ENCODE data around the gene TGFB2.

Gene TGFB2

DNA sequence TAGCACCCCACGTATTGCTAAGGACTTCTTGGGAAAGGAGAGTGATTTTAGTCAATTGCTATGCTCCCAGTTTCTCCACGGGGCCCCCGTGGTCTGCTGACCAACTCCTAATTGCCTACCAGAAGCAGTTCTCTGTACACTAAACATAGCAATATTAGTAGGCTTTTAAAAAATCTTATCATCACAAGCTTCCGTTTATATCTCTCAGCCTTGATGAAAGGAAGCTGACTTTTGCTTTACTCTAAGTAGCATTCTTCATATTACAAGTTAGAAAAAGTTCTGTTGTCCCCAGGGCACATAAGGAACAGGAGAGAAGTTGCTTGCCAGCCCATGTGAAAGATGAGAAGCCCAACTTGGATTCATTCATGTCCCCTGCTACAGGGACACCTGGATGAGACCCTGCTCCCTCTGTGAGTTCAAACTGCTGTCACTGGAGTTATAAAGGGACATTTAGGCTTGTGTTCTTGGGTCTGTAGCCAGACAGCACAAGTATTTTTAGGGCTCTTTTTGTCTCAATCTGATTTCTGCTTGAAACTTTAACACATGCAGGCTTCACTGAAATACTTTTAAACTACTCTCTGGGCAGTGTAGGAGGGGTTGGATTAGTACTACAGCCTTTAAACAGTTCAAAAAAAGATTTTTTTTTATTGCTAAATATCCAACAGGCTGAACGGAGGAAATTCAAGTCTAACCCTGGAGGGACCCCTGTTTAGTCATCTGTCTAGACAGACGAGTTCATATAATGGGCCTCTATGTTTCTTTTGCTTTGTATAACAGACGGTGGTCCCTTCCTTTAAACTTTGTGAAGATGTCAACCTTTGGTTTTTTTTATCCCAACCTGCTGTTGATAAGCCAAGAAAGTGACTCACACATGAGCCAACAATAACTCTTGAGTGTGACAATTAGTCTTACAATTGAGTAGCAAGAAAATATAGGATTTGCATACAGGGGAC, 29.5 kb downstream of the TGFB2 start:
- Mint-ChIP-seq H3K4me1 (ENCODE audit: low read depth) (peaks cover 7% of the 10 kb centered on the region), H3K27me3 (peaks cover 60% of the 10 kb centered on the region), H3K4me3 (no peak overlapping the region), H3K36me3 (ENCODE audit: low read depth) (no peaks in the 10 kb centered on the region), H3K9me3 (no peaks in the 10 kb centered on the region), H3K27ac (no peak overlapping the region)
- intact Hi-C loops (cut with micrococcal nuclease), result no loop called here

- intact Hi-C loops (cut with micrococcal nuclease), result no loop called here
- peaks cover 66% of the 10 kb centered on the region for H3K27me3 Mint-ChIP-seq
Measured at GRCh38 chr1:218376722-218377121, 31.6 kb downstream of the TGFB2 start.

DNA sequence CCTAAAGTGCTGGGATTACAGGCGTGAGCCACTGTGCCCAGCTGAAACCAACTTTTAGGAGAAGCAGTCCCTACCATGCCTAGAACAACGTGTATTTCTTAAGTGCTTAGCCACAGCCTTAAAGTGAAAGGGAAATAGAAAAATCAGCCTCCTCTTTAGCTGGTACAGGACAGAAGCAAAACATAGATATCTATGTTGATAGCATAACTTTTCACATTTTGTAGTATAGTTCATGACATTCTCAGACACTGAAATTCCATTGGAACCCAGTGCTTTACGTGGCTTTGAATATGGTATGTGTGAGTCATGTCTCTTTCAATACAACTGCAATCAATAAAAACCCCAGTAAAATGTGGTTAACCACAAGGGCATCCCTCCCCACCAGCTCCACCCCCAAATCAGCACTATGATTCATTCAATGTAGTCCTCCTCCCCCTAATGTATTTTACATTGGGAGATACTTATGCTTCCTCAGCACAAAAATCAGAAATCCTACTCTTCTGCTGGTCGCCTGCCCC, 32.1 kb downstream of the TGFB2 start:
- Mint-ChIP-seq H3K4me3 (no peak overlapping the region), H3K9me3 (no peaks in the 10 kb centered on the region), H3K36me3 (ENCODE audit: low read depth) (no peaks in the 10 kb centered on the region), H3K27me3 (peaks cover 66% of the 10 kb centered on the region), H3K27ac (no peak overlapping the region), H3K4me1 (ENCODE audit: low read depth) (peaks cover 7% of the 10 kb centered on the region)
- intact Hi-C loops (cut with micrococcal nuclease), result no loop called here

More at GRCh38 chr1:218376722-218377121, 31.6 kb downstream of the TGFB2 start:
- no peak overlapping the region for H3K4me3 Mint-ChIP-seq
- H3K9me3 Mint-ChIP-seq, result no peaks in the 10 kb centered on the region
- peaks cover 7% of the 10 kb centered on the region for H3K4me1 Mint-ChIP-seq (ENCODE audit: low read depth)
- H3K36me3 Mint-ChIP-seq (ENCODE audit: low read depth), result no peaks in the 10 kb centered on the region
- no peak overlapping the region for H3K27ac Mint-ChIP-seq

- peaks cover 7% of the 10 kb centered on the region for H3K4me1 Mint-ChIP-seq (ENCODE audit: low read depth)
- H3K4me3 Mint-ChIP-seq, result no peak overlapping the region
- H3K9me3 Mint-ChIP-seq, result no peaks in the 10 kb centered on the region
- intact Hi-C loops (cut with micrococcal nuclease), result no loop called here
- H3K27me3 Mint-ChIP-seq, result peaks cover 65% of the 10 kb centered on the region
- no peak overlapping the region for H3K27ac Mint-ChIP-seq
- no peaks in the 10 kb centered on the region for H3K36me3 Mint-ChIP-seq (ENCODE audit: low read depth)
Measured at GRCh38 chr1:218380125-218380977, 35.2 kb downstream of the TGFB2 start.

GRCh38 chr1:218382261-218382660, 37.1 kb downstream of the TGFB2 start:
- Mint-ChIP-seq H3K27me3 (peaks cover 69% of the 10 kb centered on the region), H3K4me3 (no peak overlapping the region), H3K4me1 (ENCODE audit: low read depth) (peaks cover 5% of the 10 kb centered on the region), H3K27ac (no peak overlapping the region), H3K36me3 (ENCODE audit: low read depth) (no peaks in the 10 kb centered on the region), H3K9me3 (no peaks in the 10 kb centered on the region)
- intact Hi-C loops (cut with micrococcal nuclease), result no loop called here

DNA sequence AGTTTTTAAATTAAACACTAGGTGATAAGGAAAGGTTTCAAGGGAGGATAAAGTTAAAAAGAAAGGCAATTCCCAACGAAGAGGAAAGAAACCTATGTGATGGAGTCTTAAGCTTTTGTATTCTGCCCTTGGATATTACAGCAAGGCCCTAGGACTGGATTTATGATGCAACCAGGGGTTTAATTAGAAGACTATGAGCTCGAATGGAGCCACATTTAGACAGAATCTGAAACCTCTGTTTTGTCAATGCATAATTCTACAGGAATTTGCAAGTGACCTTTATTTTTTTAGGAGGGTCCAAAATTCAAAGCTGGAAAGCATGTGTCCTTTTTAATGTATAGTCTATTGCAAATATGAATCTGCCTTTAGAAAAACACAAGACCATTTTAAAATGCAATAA, 37.9 kb downstream of the TGFB2 start:
- Mint-ChIP-seq H3K4me1 (ENCODE audit: low read depth) (no peaks in the 10 kb centered on the region), H3K4me3 (no peak overlapping the region), H3K27ac (no peak overlapping the region), H3K27me3 (peaks cover 73% of the 10 kb centered on the region), H3K36me3 (ENCODE audit: low read depth) (no peaks in the 10 kb centered on the region), H3K9me3 (no peaks in the 10 kb centered on the region)
- intact Hi-C loops (cut with micrococcal nuclease), result no loop called here

- H3K9me3 Mint-ChIP-seq, result no peaks in the 10 kb centered on the region
- no peaks in the 10 kb centered on the region for H3K4me1 Mint-ChIP-seq (ENCODE audit: low read depth)
- H3K4me3 Mint-ChIP-seq, result no peak overlapping the region
- peaks cover 73% of the 10 kb centered on the region for H3K27me3 Mint-ChIP-seq
- no peak overlapping the region for H3K27ac Mint-ChIP-seq
- no peaks in the 10 kb centered on the region for H3K36me3 Mint-ChIP-seq (ENCODE audit: low read depth)
- intact Hi-C loops (cut with micrococcal nuclease), result no loop called here
Measured at GRCh38 chr1:218383681-218384080, 38.5 kb downstream of the TGFB2 start.

GRCh38 chr1:218384581-218384993, 39.5 kb downstream of the TGFB2 start:
- no peaks in the 10 kb centered on the region for H3K4me1 Mint-ChIP-seq (ENCODE audit: low read depth)
- no peaks in the 10 kb centered on the region for H3K36me3 Mint-ChIP-seq (ENCODE audit: low read depth)

GRCh38 chr1:218388591-218388990, 43.5 kb downstream of the TGFB2 start:
- Mint-ChIP-seq H3K4me3 (no peak overlapping the region), H3K27ac (no peak overlapping the region), H3K36me3 (ENCODE audit: low read depth) (no peaks in the 10 kb centered on the region), H3K4me1 (ENCODE audit: low read depth) (no peaks in the 10 kb centered on the region), H3K9me3 (no peaks in the 10 kb centered on the region), H3K27me3 (peaks cover 62% of the 10 kb centered on the region)
- intact Hi-C loops (cut with micrococcal nuclease), result no loop called here

More at GRCh38 chr1:218384581-218384993, 39.5 kb downstream of the TGFB2 start:
- Mint-ChIP-seq H3K9me3 (no peaks in the 10 kb centered on the region), H3K27ac (no peak overlapping the region), H3K4me3 (no peak overlapping the region), H3K27me3 (peaks cover 73% of the 10 kb centered on the region)
- intact Hi-C loops (cut with micrococcal nuclease), result no loop called here

DNA sequence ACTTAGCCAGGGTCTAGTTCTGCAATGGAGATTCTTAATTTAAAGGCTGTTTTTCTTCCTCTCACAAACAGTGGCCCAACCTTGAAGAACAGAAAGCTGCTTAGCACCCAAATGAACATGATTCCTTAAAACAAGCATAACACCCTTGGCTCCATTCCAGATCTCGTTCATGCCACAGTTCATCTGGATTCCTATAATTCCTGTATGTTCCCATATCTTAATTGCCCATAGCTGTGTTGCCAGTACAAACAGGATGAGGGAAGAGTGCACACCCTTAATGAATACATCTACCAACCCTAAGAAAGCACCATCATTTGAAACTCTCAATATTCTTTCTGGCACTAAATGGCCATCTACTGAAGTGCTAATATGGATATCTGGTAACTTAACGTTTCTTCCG, 45.5 kb downstream of the TGFB2 start:
- H3K27ac Mint-ChIP-seq, result no peak overlapping the region

DNA sequence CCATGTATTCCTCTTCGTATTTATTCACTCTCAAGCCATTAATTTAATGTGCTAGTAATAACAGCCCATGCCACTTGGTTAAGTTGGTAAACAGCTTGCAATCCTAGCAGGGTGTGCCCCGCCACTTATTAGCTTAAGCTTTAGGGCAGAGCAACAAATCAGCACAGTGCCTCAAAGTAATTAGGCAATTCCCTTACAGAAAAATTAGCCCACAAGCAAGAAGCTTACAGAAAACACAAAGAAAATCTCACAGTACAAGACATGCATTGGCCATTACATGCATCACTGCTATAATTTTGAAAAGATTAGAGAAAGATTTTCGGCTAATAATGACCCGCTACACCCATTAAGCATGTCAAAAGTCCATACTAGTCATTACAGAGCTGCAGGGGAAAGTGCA, 47.6 kb downstream of the TGFB2 start:
- no peak overlapping the region for H3K4me3 Mint-ChIP-seq
- intact Hi-C loops (cut with micrococcal nuclease), result no loop called here
- H3K9me3 Mint-ChIP-seq, result no peaks in the 10 kb centered on the region
- no peaks in the 10 kb centered on the region for H3K36me3 Mint-ChIP-seq (ENCODE audit: low read depth)
- no peak overlapping the region for H3K27ac Mint-ChIP-seq
- H3K4me1 Mint-ChIP-seq (ENCODE audit: low read depth), result no peaks in the 10 kb centered on the region
- H3K27me3 Mint-ChIP-seq, result peaks cover 41% of the 10 kb centered on the region

More for the DNA sequence above, 45.5 kb downstream of the TGFB2 start:
- intact Hi-C loops (cut with micrococcal nuclease), result no loop called here
- Mint-ChIP-seq H3K36me3 (ENCODE audit: low read depth) (no peaks in the 10 kb centered on the region), H3K9me3 (no peaks in the 10 kb centered on the region), H3K4me1 (ENCODE audit: low read depth) (no peaks in the 10 kb centered on the region), H3K27me3 (peaks cover 50% of the 10 kb centered on the region), H3K4me3 (no peak overlapping the region)

DNA sequence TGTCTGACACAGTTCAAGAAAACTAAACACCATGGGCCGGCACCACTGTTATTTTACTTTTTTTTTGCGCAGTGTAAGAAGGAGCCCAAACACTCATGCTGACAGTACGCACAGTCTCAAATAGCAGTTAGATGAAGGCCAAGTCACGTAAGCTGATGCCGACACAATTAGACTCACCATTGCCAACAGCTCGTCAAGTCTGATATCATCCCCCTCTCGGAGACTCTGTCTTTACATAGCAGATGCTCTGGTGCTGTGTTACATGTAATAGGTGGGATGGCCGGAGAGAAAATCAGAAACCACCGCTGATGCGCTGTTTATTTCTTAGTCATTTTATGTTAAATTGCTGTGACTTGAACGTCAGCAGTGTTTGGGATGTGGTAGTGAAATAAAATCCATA, 49.3 kb downstream of the TGFB2 start:
- Mint-ChIP-seq H3K4me1 (ENCODE audit: low read depth) (no peaks in the 10 kb centered on the region), H3K4me3 (no peak overlapping the region), H3K9me3 (no peaks in the 10 kb centered on the region), H3K27ac (no peak overlapping the region), H3K36me3 (ENCODE audit: low read depth) (no peaks in the 10 kb centered on the region), H3K27me3 (peaks cover 33% of the 10 kb centered on the region)
- intact Hi-C loops (cut with micrococcal nuclease), result no loop called here

DNA sequence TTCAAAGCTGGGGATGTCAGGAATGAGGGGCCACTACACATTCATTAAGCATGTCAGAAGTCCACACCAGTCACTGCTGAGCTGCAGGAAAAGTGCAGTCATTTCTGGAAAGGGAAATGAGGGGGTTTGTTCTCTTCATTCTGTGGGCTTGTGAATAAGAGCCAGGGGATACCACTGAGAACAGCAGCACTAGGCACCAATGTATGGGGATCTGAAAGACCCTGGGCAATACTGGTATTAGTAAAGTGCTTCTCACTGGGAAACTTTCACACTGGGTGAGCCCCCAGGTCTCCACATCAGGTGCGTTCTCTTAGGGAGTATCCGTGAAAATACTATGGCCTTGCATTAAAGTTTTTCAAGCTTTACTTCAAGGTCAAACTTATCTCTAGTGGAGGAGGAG, 49.9 kb downstream of the TGFB2 start:
- no peaks in the 10 kb centered on the region for H3K36me3 Mint-ChIP-seq (ENCODE audit: low read depth)
- H3K27me3 Mint-ChIP-seq, result peaks cover 30% of the 10 kb centered on the region
- no peaks in the 10 kb centered on the region for H3K4me1 Mint-ChIP-seq (ENCODE audit: low read depth)
- intact Hi-C loops (cut with micrococcal nuclease), result no loop called here
- H3K9me3 Mint-ChIP-seq, result no peaks in the 10 kb centered on the region
- no peak overlapping the region for H3K4me3 Mint-ChIP-seq
- H3K27ac Mint-ChIP-seq, result no peak overlapping the region

GRCh38 chr1:218395916-218396315, 50.8 kb downstream of the TGFB2 start:
- intact Hi-C loops (cut with micrococcal nuclease), result no loop called here
- H3K27ac Mint-ChIP-seq, result no peak overlapping the region
- H3K4me3 Mint-ChIP-seq, result no peak overlapping the region
- no peaks in the 10 kb centered on the region for H3K9me3 Mint-ChIP-seq
- no peaks in the 10 kb centered on the region for H3K4me1 Mint-ChIP-seq (ENCODE audit: low read depth)
- H3K36me3 Mint-ChIP-seq (ENCODE audit: low read depth), result no peaks in the 10 kb centered on the region
- peaks cover 27% of the 10 kb centered on the region for H3K27me3 Mint-ChIP-seq

All from dendritic cell treated with granulocyte-macrophage colony-stimulating factor and Interleukin-4, amounts not matched to agents 40 ng/mL and 50 ng/mL, for 4 days (primary cell).